ENCODE measurements around the gene NDUFA11.

Gene NDUFA11

DNA sequence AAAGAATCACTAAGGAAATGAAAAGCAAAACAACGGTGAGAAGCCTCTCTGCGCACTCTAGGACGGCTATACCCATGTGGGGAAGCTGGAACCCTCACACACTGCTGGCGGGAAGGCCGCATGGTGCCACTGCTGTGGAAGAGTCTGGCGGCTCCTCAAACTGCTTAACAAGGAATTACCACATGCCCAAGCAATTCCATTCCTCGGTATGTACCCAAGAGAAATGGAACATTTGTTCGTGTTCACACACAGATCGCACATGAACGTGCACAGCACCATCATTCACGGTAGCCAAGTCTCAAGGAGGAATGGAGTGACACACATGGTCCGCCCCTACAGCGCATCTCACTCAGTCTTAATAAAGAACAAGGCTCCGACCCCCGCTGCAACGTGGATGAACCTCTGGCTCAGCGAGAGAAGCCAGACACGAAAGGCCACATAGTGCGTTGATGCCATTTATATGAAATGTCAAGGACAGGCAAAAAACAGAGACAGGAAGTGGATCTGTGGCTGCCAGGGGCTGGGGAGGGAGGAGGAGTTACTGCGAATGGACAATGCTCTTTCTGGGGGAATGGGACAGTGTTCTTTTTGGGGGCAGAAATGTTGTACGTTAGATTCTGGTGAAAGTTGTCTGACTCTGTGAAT, 18.0 kb upstream of the NDUFA11 start:
- H3K36me3 ChIP-seq (ENCODE audit: control insufficient read depth in 2 of 2, insufficient read depth in 2 of 2, low read length in 2 of 2): peaks cover 70 to 87% of the 10 kb centered on the region in 2 donors
- H3K4me1 ChIP-seq (ENCODE audit: control insufficient read depth in 2 of 2, insufficient read depth in 2 of 2, low read length in 2 of 2): peaks cover 13% of the 10 kb centered on the region in 2 donors
- no peak overlapping the region for H3K4me3 ChIP-seq (ENCODE audit: low read length in 2 of 2)
- no peaks in the 10 kb centered on the region for H3K27me3 ChIP-seq (ENCODE audit: control insufficient read depth in 2 of 2, insufficient read depth in 2 of 2, low read length in 2 of 2)
- H3K9me3 ChIP-seq (ENCODE audit: control insufficient read depth in 2 of 2, low read length in 2 of 2): no peaks in the 10 kb centered on the region
- no peak overlapping the region for H3K27ac ChIP-seq (ENCODE audit: low read depth in 2 of 2, low read length in 2 of 2)
- no peak overlapping the region for H3K9ac ChIP-seq (ENCODE audit: low read depth in 1 of 2, low read length in 2 of 2)

DNA sequence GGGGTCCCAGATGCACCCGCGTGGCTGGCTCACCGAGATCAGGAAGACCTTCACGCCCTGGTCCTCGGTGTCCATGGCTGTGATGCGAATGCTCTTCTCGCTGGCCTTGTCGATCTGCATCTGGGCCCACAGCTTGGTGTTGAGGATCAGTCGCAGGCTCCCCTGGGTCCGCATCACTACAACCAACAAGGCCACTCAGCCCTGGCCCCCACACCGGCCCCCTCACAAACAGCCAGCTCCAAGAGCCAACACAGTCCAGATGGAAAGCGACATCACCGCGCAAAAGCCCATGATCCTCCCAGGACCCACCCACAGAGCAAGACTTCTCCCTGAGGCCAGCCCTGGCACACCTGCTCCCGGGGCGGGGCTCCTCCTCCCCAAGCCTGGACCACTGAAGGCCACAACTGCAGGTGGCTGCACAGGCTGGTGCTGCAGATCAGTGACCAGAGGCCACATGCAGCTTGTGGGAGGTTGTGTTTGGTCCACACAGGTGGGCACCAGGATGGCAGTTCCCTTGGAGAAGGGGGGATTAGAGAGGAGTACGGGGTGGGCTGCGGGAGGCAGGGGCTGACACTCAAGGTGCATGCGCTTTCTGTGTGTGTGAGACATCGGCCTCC, 15.0 kb upstream of the NDUFA11 start:
- no peak overlapping the region for H3K4me3 ChIP-seq (ENCODE audit: low read length in 2 of 2)

DNA sequence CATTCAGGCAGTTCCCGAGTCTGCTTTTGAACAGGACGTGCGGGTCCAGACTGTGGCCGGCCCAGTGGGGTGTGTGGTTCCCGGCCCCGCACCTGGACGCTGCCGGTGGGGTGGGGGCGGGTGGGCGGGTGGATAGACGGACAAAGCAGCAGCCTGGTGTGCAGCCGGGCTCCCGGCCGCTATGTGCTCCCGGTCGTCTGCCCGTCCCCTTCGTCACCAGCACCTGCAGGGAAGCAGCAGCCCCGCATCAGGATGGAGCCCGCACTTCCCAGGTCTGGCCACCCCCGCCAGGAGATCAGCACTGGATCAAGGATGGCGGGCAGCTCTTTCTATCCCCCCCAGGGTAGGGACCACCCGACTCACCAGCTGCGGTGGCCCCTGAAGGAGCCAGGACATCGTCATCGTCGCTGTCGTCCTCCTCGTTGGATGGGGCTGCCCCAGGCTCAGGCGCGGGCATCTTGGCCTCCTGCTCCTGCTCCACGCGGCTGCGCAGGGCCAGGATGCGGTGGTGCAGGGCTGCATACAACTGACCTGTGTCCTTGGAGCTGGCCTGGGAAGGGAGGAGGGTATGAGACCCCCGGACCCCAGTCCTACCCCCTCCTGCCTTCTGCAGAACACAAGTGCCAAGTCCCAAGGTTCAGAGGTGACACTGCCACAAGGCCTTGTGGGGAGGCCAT, 14.0 kb upstream of the NDUFA11 start:
- H3K27ac ChIP-seq (ENCODE audit: low read depth in 2 of 2, low read length in 2 of 2): no peak overlapping the region
- no peaks in the 10 kb centered on the region for H3K27me3 ChIP-seq (ENCODE audit: control insufficient read depth in 2 of 2, insufficient read depth in 2 of 2, low read length in 2 of 2)
- H3K4me1 ChIP-seq (ENCODE audit: control insufficient read depth in 2 of 2, insufficient read depth in 2 of 2, low read length in 2 of 2): peaks cover 18% of the 10 kb centered on the region in 2 donors
- peaks cover 46 to 52% of the 10 kb centered on the region in 2 donors for H3K36me3 ChIP-seq (ENCODE audit: control insufficient read depth in 2 of 2, insufficient read depth in 2 of 2, low read length in 2 of 2)
- H3K9me3 ChIP-seq (ENCODE audit: control insufficient read depth in 2 of 2, low read length in 2 of 2): no peaks in the 10 kb centered on the region
- no peak overlapping the region for H3K9ac ChIP-seq (ENCODE audit: low read depth in 1 of 2, low read length in 2 of 2)
- no peak overlapping the region for H3K4me3 ChIP-seq (ENCODE audit: low read length in 2 of 2)

More for the DNA sequence above, 15.0 kb upstream of the NDUFA11 start:
- Histone ChIP-seq H3K4me1 (ENCODE audit: control insufficient read depth in 2 of 2, insufficient read depth in 2 of 2, low read length in 2 of 2) (peaks cover 18% of the 10 kb centered on the region in 2 donors), H3K36me3 (ENCODE audit: control insufficient read depth in 2 of 2, insufficient read depth in 2 of 2, low read length in 2 of 2) (peaks cover 54 to 61% of the 10 kb centered on the region in 2 donors), H3K9me3 (ENCODE audit: control insufficient read depth in 2 of 2, low read length in 2 of 2) (no peaks in the 10 kb centered on the region), H3K27me3 (ENCODE audit: control insufficient read depth in 2 of 2, insufficient read depth in 2 of 2, low read length in 2 of 2) (no peaks in the 10 kb centered on the region), H3K9ac (ENCODE audit: low read depth in 1 of 2, low read length in 2 of 2) (no peak overlapping the region), H3K27ac (ENCODE audit: low read depth in 2 of 2, low read length in 2 of 2) (no peak overlapping the region)

DNA sequence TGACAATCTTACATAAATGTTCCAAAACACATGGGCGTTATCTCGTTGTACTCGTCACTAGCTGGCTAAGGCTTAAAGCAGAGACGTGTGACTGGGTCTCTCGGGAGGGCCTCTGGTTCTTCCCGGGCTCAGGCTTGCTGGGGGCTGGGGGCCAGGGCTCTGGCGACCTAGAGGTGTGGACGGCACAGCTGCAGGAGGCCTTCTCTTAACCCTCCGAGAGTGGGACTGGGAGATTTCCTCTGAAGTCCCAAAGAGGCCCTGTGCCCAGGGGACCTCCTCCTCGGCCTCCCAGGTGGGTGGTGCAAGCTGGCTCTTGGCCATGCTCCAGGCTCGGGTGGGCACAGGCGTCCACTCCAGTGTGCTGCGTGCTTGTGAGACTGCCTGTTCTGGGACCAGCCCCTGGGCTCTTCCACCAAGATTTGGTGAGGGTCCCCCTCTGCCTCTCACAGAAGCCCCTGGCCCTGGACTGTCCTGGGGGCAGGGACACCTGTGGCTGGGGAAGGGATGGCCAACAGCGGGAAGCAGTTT, 12.7 kb upstream of the NDUFA11 start:
- Histone ChIP-seq H3K4me1 (ENCODE audit: control insufficient read depth in 2 of 2, insufficient read depth in 2 of 2, low read length in 2 of 2) (peaks cover 18% of the 10 kb centered on the region in 2 donors), H3K9me3 (ENCODE audit: control insufficient read depth in 2 of 2, low read length in 2 of 2) (no peaks in the 10 kb centered on the region), H3K27me3 (ENCODE audit: control insufficient read depth in 2 of 2, insufficient read depth in 2 of 2, low read length in 2 of 2) (no peaks in the 10 kb centered on the region), H3K9ac (ENCODE audit: low read depth in 1 of 2, low read length in 2 of 2) (no peak overlapping the region), H3K27ac (ENCODE audit: low read depth in 2 of 2, low read length in 2 of 2) (no peak overlapping the region), H3K36me3 (ENCODE audit: control insufficient read depth in 2 of 2, insufficient read depth in 2 of 2, low read length in 2 of 2) (peaks cover 33 to 41% of the 10 kb centered on the region in 2 donors), H3K4me3 (ENCODE audit: low read length in 2 of 2) (no peak overlapping the region)

DNA sequence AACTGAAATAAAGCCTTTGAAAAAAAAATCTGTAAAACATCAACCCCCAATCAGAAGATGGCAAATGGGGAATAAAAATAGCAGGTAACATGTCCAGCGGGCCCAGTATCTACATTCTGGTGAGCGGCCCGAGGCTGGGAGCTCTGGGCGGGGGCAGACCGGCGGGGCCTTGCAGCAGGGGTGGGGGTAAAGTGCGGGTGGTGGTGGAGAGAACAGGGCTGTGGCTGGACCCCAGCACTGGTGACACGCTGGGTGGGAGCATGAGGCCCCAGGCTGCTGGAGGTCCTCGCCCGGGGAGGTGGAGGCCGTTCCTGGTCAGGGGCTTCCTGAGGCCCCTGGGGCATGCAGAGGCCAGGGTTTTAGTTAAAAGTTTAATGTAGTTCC, 12.2 kb upstream of the NDUFA11 start:
- H3K27me3 ChIP-seq (ENCODE audit: control insufficient read depth in 2 of 2, insufficient read depth in 2 of 2, low read length in 2 of 2): no peaks in the 10 kb centered on the region
- peaks cover 30 to 36% of the 10 kb centered on the region in 2 donors for H3K36me3 ChIP-seq (ENCODE audit: control insufficient read depth in 2 of 2, insufficient read depth in 2 of 2, low read length in 2 of 2)
- H3K9me3 ChIP-seq (ENCODE audit: control insufficient read depth in 2 of 2, low read length in 2 of 2): no peaks in the 10 kb centered on the region
- no peak overlapping the region for H3K27ac ChIP-seq (ENCODE audit: low read depth in 2 of 2, low read length in 2 of 2)
- H3K9ac ChIP-seq (ENCODE audit: low read depth in 1 of 2, low read length in 2 of 2): peak overlapping the region in 1 of 2 donors; percentile 13
- H3K4me3 ChIP-seq (ENCODE audit: low read length in 2 of 2): peak overlapping the region in 1 of 2 donors; percentile 20
- peaks cover 18% of the 10 kb centered on the region in 2 donors for H3K4me1 ChIP-seq (ENCODE audit: control insufficient read depth in 2 of 2, insufficient read depth in 2 of 2, low read length in 2 of 2)

DNA sequence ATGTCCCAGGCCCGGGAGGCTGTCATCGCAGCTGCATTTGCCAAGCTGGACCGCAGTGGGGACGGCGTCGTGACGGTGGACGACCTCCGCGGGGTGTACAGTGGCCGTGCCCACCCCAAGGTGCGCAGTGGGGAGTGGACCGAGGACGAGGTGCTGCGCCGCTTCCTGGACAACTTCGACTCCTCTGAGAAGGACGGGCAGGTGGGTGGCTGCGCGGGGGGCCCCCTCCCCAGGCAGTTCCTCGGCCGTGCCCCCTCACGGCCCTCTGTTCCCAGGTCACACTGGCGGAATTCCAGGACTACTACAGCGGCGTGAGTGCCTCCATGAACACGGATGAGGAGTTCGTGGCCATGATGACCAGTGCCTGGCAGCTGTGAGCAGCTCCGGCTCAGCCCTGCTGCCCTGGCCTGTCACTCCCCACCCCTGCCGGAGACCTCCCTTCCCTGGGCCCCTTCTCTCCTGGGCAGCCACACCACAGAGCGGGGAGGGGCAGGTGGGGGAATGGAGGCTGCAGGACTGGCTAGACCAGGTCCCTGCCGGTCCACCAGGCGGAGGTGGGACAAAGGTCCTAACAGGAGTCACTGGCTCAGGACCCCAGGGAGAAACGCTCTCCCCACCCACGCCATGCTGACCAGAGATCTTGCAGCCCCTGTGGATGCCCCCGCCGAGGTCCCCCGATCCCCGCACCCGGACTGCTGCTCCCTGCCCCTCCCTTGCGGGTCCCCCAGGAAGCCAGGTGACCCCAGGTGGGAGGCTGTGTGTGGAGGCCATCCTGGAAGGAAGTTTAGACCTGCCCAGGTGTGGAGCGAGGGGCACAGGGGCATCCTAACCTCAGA, 11.6 kb upstream of the NDUFA11 start:
- H3K36me3 ChIP-seq (ENCODE audit: control insufficient read depth in 2 of 2, insufficient read depth in 2 of 2, low read length in 2 of 2): peaks cover 30 to 34% of the 10 kb centered on the region in 2 donors
- no peaks in the 10 kb centered on the region for H3K9me3 ChIP-seq (ENCODE audit: control insufficient read depth in 2 of 2, low read length in 2 of 2)
- H3K9ac ChIP-seq (ENCODE audit: low read depth in 1 of 2, low read length in 2 of 2): peak overlapping the region in 1 of 2 donors; percentile 58
- H3K4me1 ChIP-seq (ENCODE audit: control insufficient read depth in 2 of 2, insufficient read depth in 2 of 2, low read length in 2 of 2): peaks cover 18% of the 10 kb centered on the region in 2 donors
- no peak overlapping the region for H3K27ac ChIP-seq (ENCODE audit: low read depth in 2 of 2, low read length in 2 of 2)
- H3K4me3 ChIP-seq (ENCODE audit: low read length in 2 of 2): peak overlapping the region; percentile 20
- H3K27me3 ChIP-seq (ENCODE audit: control insufficient read depth in 2 of 2, insufficient read depth in 2 of 2, low read length in 2 of 2): no peaks in the 10 kb centered on the region

DNA sequence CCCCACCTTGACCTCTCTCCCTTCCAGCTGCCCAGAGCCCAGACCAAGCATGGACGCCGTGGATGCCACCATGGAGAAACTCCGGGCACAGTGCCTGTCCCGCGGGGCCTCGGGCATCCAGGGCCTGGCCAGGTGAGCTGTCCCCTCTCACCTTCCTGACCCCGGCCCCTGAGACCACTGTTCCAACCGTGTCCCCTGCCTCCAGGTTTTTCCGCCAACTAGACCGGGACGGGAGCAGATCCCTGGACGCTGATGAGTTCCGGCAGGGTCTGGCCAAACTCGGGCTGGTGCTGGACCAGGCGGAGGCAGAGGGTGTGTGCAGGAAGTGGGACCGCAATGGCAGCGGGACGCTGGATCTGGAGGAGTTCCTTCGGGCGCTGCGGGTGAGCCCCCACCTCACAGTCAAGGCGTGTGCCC, 10.8 kb upstream of the NDUFA11 start:
- H3K36me3 ChIP-seq (ENCODE audit: control insufficient read depth in 2 of 2, insufficient read depth in 2 of 2, low read length in 2 of 2): peaks cover 22 to 26% of the 10 kb centered on the region in 2 donors
- H3K9me3 ChIP-seq (ENCODE audit: control insufficient read depth in 2 of 2, low read length in 2 of 2): no peaks in the 10 kb centered on the region
- H3K27me3 ChIP-seq (ENCODE audit: control insufficient read depth in 2 of 2, insufficient read depth in 2 of 2, low read length in 2 of 2): no peaks in the 10 kb centered on the region
- H3K9ac ChIP-seq (ENCODE audit: low read depth in 1 of 2, low read length in 2 of 2): peak overlapping the region in 1 of 2 donors; percentile 58
- H3K4me3 ChIP-seq (ENCODE audit: low read length in 2 of 2): peak overlapping the region; percentile 13 to 20
- peak overlapping the region; percentile 48 to 57 for H3K27ac ChIP-seq (ENCODE audit: low read depth in 2 of 2, low read length in 2 of 2)
- peaks cover 18% of the 10 kb centered on the region in 2 donors for H3K4me1 ChIP-seq (ENCODE audit: control insufficient read depth in 2 of 2, insufficient read depth in 2 of 2, low read length in 2 of 2)

DNA sequence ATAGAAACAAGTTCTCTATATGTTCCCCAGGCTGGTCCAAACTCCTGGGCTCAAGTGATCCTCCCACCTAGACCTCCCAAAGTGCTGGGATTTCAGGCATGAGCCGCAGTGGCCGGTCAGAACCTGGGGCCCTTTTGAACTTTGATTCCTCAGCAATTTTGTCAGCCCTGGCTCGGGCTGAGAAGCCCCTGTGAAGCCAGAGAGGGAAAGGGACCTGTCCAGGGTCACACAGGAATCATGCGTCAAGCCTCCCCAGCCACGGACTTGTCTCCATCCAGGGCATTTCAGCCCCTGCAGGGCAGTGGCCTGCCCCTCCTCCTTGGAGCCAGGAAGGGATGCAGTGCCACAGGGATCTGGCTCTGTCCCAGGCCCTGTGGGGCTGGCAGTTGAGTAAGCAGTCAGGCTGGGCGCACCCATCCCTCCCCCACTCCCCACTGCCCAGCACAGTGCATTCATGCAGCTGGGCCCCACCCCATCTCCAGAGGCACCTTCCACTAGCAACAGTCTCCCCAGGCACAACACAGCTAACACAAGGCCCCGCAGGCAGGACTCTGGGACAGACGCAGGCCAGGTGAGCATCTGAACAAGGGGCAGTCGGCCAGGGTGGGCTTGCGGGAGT, 10.3 kb upstream of the NDUFA11 start, which contains the start of gene CAPS:
Gene CAPS, plus strand, starts transcription at position 516 of the 619 bp plus-strand sequence. CDS start 153 bp downstream, outside the sequence.
- H3K4me1 ChIP-seq (ENCODE audit: control insufficient read depth in 2 of 2, insufficient read depth in 2 of 2, low read length in 2 of 2): peaks cover 18% of the 10 kb centered on the region in 2 donors
- peak within 1 kb of the TSS; percentile 48 to 57 for H3K27ac ChIP-seq (ENCODE audit: low read depth in 2 of 2, low read length in 2 of 2)
- H3K36me3 ChIP-seq (ENCODE audit: control insufficient read depth in 2 of 2, insufficient read depth in 2 of 2, low read length in 2 of 2): peaks cover 19 to 21% of the 10 kb centered on the region in 2 donors
- H3K9ac ChIP-seq (ENCODE audit: low read depth in 1 of 2, low read length in 2 of 2): peak within 1 kb of the TSS in 1 of 2 donors; percentile 58
- no peaks in the 10 kb centered on the region for H3K27me3 ChIP-seq (ENCODE audit: control insufficient read depth in 2 of 2, insufficient read depth in 2 of 2, low read length in 2 of 2)
- H3K4me3 ChIP-seq (ENCODE audit: low read length in 2 of 2): peak within 1 kb of the TSS; percentile 20
- H3K9me3 ChIP-seq (ENCODE audit: control insufficient read depth in 2 of 2, low read length in 2 of 2): no peaks in the 10 kb centered on the region

DNA sequence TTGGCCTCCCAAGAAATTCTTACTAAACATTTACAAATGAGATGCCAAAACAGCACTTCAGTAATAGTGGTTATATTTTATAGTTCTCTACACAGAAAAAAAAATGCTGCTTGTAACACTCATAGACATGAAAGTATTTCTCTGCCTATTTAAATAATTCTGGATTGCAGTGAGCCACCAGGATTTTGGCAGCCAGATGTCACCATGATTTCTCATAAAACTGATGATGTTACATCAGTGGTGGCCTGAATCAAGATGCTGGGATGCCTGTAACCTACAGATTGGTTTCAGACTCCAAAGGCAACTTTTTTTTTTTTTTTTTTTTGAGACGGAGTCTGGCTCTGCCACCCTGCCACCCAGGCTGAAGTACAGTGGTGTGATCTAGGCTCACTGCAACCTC, 7.8 kb upstream of the NDUFA11 start:
- Histone ChIP-seq H3K4me1 (ENCODE audit: control insufficient read depth in 2 of 2, insufficient read depth in 2 of 2, low read length in 2 of 2) (peaks cover 18% of the 10 kb centered on the region in 2 donors), H3K27ac (ENCODE audit: low read depth in 2 of 2, low read length in 2 of 2) (no peak overlapping the region), H3K9me3 (ENCODE audit: control insufficient read depth in 2 of 2, low read length in 2 of 2) (no peaks in the 10 kb centered on the region), H3K9ac (ENCODE audit: low read depth in 1 of 2, low read length in 2 of 2) (no peak overlapping the region), H3K36me3 (ENCODE audit: control insufficient read depth in 2 of 2, insufficient read depth in 2 of 2, low read length in 2 of 2) (peaks cover 2 to 3% of the 10 kb centered on the region in 2 donors), H3K27me3 (ENCODE audit: control insufficient read depth in 2 of 2, insufficient read depth in 2 of 2, low read length in 2 of 2) (no peaks in the 10 kb centered on the region), H3K4me3 (ENCODE audit: low read length in 2 of 2) (no peak overlapping the region)

Data from mucosa of rectum (tissue), 2 donors.